AG08395 (cell line): ENCODE measurements around the gene FGF12.

Source experiments
- DNase-seq: peaks from one replicate; pipeline ENCODE4 v3.0.0; 2012; ENCODE audit warnings: mixed read lengths, low spot score

FGF12 gene

GRCh38 chr3:192409838-192410683, 317.3 kb downstream of the FGF12 start:
- no peak for DNase-seq

- no peak for DNase-seq
These were observed 318.0 kb downstream of the FGF12 start for GRCh38 chr3:192409201-192409837.

- DNase-seq, result no peak
These were observed 318.6 kb downstream of the FGF12 start for GRCh38 chr3:192408647-192409200.

- no peak for DNase-seq
These were observed 319.2 kb downstream of the FGF12 start for GRCh38 chr3:192408007-192408646.

GRCh38 chr3:192399767-192400166, 327.6 kb downstream of the FGF12 start:
- DNase-seq, result no peak

- DNase-seq, result no peak
These were observed 330.3 kb downstream of the FGF12 start for GRCh38 chr3:192397012-192397411.

GRCh38 chr3:192395506-192395905, 331.8 kb downstream of the FGF12 start:
- no peak for DNase-seq

- DNase-seq, result no peak
These were observed 334.4 kb downstream of the FGF12 start for GRCh38 chr3:192392986-192393385.

GRCh38 chr3:192382861-192383260, 344.5 kb downstream of the FGF12 start:
- no peak for DNase-seq

- DNase-seq, result no peak
These were observed 353.8 kb downstream of the FGF12 start for GRCh38 chr3:192373586-192373985.

GRCh38 chr3:192373032-192373431, 354.3 kb downstream of the FGF12 start:
- DNase-seq, result no peak

GRCh38 chr3:192372616-192373015, 354.7 kb downstream of the FGF12 start:
- no peak for DNase-seq

GRCh38 chr3:192371870-192372400, 355.4 kb downstream of the FGF12 start:
- DNase-seq, result no peak

- no peak for DNase-seq
These were observed 359.7 kb downstream of the FGF12 start for GRCh38 chr3:192367616-192368015.

- no peak for DNase-seq
These were observed 360.4 kb downstream of the FGF12 start for GRCh38 chr3:192366916-192367315.

- no peak for DNase-seq
These were observed 361.8 kb downstream of the FGF12 start for GRCh38 chr3:192365571-192365970.

GRCh38 chr3:192364316-192364715, 363.0 kb downstream of the FGF12 start:
- no peak for DNase-seq

GRCh38 chr3:192354687-192355086, 372.7 kb downstream of the FGF12 start:
- no peak for DNase-seq

GRCh38 chr3:192352142-192352541, 375.2 kb downstream of the FGF12 start:
- no peak for DNase-seq

GRCh38 chr3:192351441-192351840, 375.9 kb downstream of the FGF12 start:
- DNase-seq, result no peak

GRCh38 chr3:192340031-192340430, 387.3 kb downstream of the FGF12 start:
- DNase-seq, result no peak

- no peak for DNase-seq
These were observed 388.1 kb downstream of the FGF12 start for GRCh38 chr3:192339214-192339613.
